Tibial nerve (tissue), 4 donors: Measurements from ENCODE around the gene WDR81. TPM values are rescaled to one million over a fixed set of nuclear protein-coding genes. Genes with fewer than 3 reads are reported as not detected.

Experiments
- DNase-seq, 2 donors: peaks; one replicate each; pipeline ENCODE4 v3.0.0-alpha.2; 2019; ENCODE audit warnings: low spot score in 2 of 2
- H3K27ac ChIP-seq, 4 donors: fragments of 200-600 bp; sonication (generic) in 3 of 4; one replicate each; pipeline ENCODE4 v1.5.1; 2017 to 2019; ENCODE audit warnings: mild to moderate bottlenecking in 1 of 4
- H3K27me3 ChIP-seq, 2 donors: fragments of 200-600 bp; sonication (generic) in 1 of 2; one replicate each; pipeline versions ENCODE4 v1.5.1 to v1.6.0; 2017 to 2019
- H3K36me3 ChIP-seq, 3 donors: fragments of 200-600 bp; sonication (generic); one replicate each; pipeline ENCODE4 v1.5.1; 2018 to 2019
- H3K4me1 ChIP-seq, 4 donors: fragments of 200-600 bp; sonication (generic) in 3 of 4; one replicate each; pipeline ENCODE4 v1.5.1; 2017 to 2019
- H3K4me3 ChIP-seq, 4 donors: fragments of 200-600 bp; sonication (generic) in 3 of 4; one replicate each; pipeline ENCODE4 v1.5.1; 2017 to 2019; ENCODE audit warnings: mild to moderate bottlenecking in 1 of 4, moderate library complexity in 1 of 4
- H3K9me3 ChIP-seq, 4 donors: fragments of 200-600 bp; sonication (generic) in 3 of 4; one replicate each; pipeline ENCODE4 v1.5.1; 2017 to 2019
- EP300 ChIP-seq, 2 donors: sonication (generic); formaldehyde crosslinking; IDR thresholded peaks; one replicate each; pipeline ENCODE4 v1.6.1; 2017; ENCODE audit warnings: antibody characterized with exemption in 2 of 2, mild to moderate bottlenecking in 1 of 2
- POLR2A ChIP-seq, 2 donors: fragments of 450-650 bp; IDR thresholded peaks; one replicate each; pipeline ENCODE4 v1.6.1; 2017; ENCODE audit warnings: antibody characterized with exemption in 2 of 2, mild to moderate bottlenecking in 2 of 2, moderate library complexity in 2 of 2
- WGBS, 2 donors: methylation state at CpG; one replicate each; pipeline ENCODE4 v1.1.5; 2018; 5-methylcytosine and 5-hydroxymethylcytosine counted together
- total RNA-seq, 4 donors: library from RNA; depleted of rRNA; stranded (reverse); fragments of >200 nt; gene quantifications; one replicate each; pipeline ENCODE4 v1.1.0, GENCODE V29; 2016
- TF ChIP-seq, protein P1 (sequence below), 5 experiments: fragments of 200-600 bp in 3 of 5; fragments of 450-650 bp in 2 of 5; sonication (generic) in 3 of 5; IDR thresholded peaks; one replicate each; pipeline ENCODE4 v1.5.1; 2016 to 2019; ENCODE audit warnings: antibody characterized with exemption in 5 of 5, mild to moderate bottlenecking in 3 of 5, moderate library complexity in 2 of 5

WDR81 gene
- total RNA-seq, 4 donors from 2014 or later: 54.4 to 111 (median 92.0) TPM

DNA sequence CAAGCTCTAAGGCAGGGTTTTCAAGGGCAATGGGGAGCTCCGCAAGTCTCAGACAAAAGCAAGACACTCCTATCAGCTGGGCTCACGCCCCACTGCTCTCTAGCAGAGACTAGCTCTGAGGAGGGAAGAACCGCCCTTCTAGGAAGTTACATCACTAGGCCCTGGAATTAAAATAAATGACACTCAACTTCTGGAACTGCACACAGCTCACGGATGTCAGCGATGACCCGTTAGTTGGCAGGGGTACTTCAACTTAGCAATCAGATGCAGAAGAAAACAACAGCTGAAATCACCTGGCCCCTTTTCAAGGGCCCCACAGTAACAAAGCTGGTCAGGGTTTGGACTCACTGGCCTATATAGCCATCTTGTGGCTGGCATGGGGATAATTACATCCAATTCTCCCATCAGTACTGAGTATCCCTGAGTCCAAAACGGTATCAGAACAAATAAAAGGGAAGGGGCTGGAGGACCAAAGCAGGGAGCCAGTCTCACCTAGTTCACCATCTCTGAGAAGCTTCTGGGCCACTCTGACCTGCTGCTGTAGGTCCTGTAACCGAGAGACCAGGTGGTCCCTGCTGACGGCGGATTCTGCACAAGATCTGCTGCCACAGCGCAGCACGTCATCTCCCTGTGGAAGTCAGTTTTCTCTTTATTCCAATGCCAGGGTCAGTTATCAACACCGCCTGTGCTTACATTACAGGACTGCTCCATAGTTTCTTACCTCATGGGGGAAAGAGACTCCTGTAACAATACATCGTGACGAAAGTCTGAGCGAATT is 59.5 kb downstream of the WDR81 start:
- Histone ChIP-seq H3K4me3 (peak overlapping the region in 2 of 4 donors; percentile 18 to 28), H3K9me3 (no peaks in the 10 kb centered on the region), H3K4me1 (peaks cover 0 to 63% (median 37%) of the 10 kb centered on the region in 4 donors), H3K27me3 (no peaks in the 10 kb centered on the region), H3K27ac (peak overlapping the region; percentile 82 to 98 (median 93)), H3K36me3 (peaks cover 0 to 52% (median 4%) of the 10 kb centered on the region in 3 donors)
- WGBS, 2 donors: 58% methylated on average over 16 of the region's 16 CpGs
- TF ChIP-seq EP300 (IDR thresholded peaks at IDR 0.05) (peak; percentile 73 to 96), POLR2A (IDR thresholded peaks at IDR 0.05) (peak; percentile 52 to 64)
- TF ChIP-seq, protein P1, sequence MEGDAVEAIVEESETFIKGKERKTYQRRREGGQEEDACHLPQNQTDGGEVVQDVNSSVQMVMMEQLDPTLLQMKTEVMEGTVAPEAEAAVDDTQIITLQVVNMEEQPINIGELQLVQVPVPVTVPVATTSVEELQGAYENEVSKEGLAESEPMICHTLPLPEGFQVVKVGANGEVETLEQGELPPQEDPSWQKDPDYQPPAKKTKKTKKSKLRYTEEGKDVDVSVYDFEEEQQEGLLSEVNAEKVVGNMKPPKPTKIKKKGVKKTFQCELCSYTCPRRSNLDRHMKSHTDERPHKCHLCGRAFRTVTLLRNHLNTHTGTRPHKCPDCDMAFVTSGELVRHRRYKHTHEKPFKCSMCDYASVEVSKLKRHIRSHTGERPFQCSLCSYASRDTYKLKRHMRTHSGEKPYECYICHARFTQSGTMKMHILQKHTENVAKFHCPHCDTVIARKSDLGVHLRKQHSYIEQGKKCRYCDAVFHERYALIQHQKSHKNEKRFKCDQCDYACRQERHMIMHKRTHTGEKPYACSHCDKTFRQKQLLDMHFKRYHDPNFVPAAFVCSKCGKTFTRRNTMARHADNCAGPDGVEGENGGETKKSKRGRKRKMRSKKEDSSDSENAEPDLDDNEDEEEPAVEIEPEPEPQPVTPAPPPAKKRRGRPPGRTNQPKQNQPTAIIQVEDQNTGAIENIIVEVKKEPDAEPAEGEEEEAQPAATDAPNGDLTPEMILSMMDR (IDR thresholded peaks at IDR 0.05): peak; percentile 45 to 91 (median 64)
- DNase-seq: peak; percentile 82 to 97

GRCh38 chr17:1785930-1786329 is 61.4 kb downstream of the WDR81 start:
- Histone ChIP-seq H3K36me3 (peaks cover 0 to 38% (median 3%) of the 10 kb centered on the region in 3 donors), H3K4me1 (peaks cover 0 to 49% (median 29%) of the 10 kb centered on the region in 4 donors), H3K27me3 (no peaks in the 10 kb centered on the region), H3K9me3 (no peaks in the 10 kb centered on the region), H3K4me3 (no peak overlapping the region), H3K27ac (peak overlapping the region in 3 of 4 donors; percentile 71 to 92 (median 85))
- DNase-seq: no peak
- TF ChIP-seq, protein P1 (IDR thresholded peaks at IDR 0.05): no peak
- TF ChIP-seq EP300 (IDR thresholded peaks at IDR 0.05) (no peak), POLR2A (IDR thresholded peaks at IDR 0.05) (no peak)
- WGBS, 2 donors: 69 to 74% methylated on average over 4 of the region's 4 CpGs

DNA sequence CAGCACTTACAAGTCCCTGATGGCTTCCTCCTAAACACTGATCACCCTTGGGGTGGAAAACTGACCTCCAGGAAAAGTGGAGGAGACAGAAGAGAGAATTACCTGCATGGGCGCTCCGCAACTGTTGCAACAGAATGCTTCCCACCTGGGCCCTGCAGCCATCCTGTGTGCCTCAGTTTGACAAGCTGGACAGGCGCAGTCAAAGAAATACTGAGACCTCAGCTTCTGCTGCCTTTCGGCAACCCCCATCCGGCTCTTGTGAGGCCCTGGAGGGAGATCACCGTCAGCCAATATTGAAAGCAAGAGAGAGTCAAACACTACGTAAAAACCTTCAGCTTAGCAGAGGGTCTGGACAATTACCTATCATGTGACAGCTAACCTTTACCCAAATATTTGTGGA is 62.2 kb downstream of the WDR81 start:
- Histone ChIP-seq H3K4me1 (peaks cover 0 to 41% (median 21%) of the 10 kb centered on the region in 4 donors), H3K27me3 (no peaks in the 10 kb centered on the region), H3K9me3 (no peaks in the 10 kb centered on the region), H3K27ac (peak overlapping the region in 3 of 4 donors; percentile 71 to 92 (median 85)), H3K4me3 (no peak overlapping the region), H3K36me3 (peaks cover 0 to 30% (median 0%) of the 10 kb centered on the region in 3 donors)
- WGBS, 2 donors: 78 to 93% methylated on average over 7 of the region's 7 CpGs
- TF ChIP-seq EP300 (IDR thresholded peaks at IDR 0.05) (no peak), POLR2A (IDR thresholded peaks at IDR 0.05) (no peak)
- TF ChIP-seq, protein P1 (IDR thresholded peaks at IDR 0.05): no peak
- DNase-seq: no peak

DNA sequence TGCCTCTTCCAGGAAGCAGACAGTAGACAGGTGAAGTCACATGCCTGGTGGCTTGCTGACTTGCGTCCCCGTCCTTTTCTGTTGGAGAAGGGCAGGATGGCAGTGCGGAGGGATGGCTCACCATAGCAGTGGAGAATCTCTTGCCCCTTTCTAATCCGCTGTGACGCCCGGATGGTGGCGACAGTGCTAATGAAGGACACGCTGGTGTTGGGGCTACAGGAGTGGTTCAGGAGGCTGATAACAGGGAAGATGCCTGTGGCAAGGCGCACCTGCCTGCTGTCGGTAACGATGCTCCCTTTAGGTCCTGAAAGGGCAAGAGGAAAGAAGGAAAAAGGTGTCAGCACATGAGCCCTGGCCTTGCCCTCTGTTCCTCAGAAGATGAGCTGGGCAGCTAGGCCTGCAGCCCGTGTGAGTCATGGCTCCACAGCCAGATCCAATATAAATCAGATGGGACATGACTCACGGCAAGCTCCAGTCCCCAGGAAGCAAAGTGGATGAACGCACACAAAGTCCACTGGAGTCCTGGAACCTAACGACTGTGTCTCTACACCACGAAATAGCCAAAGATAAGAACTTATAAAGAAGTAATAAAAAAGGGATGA is 62.9 kb downstream of the WDR81 start:
- TF ChIP-seq POLR2A (IDR thresholded peaks at IDR 0.05) (no peak), EP300 (IDR thresholded peaks at IDR 0.05) (peak in 1 of 2 donors; percentile 45)
- H3K4me3 ChIP-seq: no peak overlapping the region
- 74 to 82% methylated on average over 16 of the region's 16 CpGs for WGBS, 2 donors
- H3K9me3 ChIP-seq: no peaks in the 10 kb centered on the region
- H3K27me3 ChIP-seq: no peaks in the 10 kb centered on the region
- H3K27ac ChIP-seq: peak overlapping the region in 3 of 4 donors; percentile 71 to 92 (median 85)
- peaks cover 0 to 27% (median 0%) of the 10 kb centered on the region in 3 donors for H3K36me3 ChIP-seq
- DNase-seq: no peak
- H3K4me1 ChIP-seq: peaks cover 0 to 35% (median 17%) of the 10 kb centered on the region in 4 donors

Other genes starting within 250 kb of the WDR81 start
- 100 to 1,000 TPM; 184 to 305 (median 226) TPM for gene MYO1C, start 232.0 kb upstream of the WDR81 start, total RNA-seq
- gene INPP5K, start 208.1 kb upstream of the WDR81 start, total RNA-seq: 100 to 1,000 TPM in 2 of 4 donors, 10 to 100 TPM in 2; 67.9 to 110 (median 95.2) TPM
- gene PITPNA, start 161.9 kb upstream of the WDR81 start, total RNA-seq: 10 to 100 TPM; 31.0 to 41.5 (median 39.3) TPM
- 10 to 100 TPM; 10.3 to 26.1 (median 14.1) TPM for gene SLC43A2, start 95.9 kb upstream of the WDR81 start, total RNA-seq
- 10 to 100 TPM in 3 of 4 donors, 1 to 10 TPM in 1; 7.1 to 30.6 (median 21.7) TPM for gene SCARF1, start 79.0 kb upstream of the WDR81 start, total RNA-seq
- 10 to 100 TPM; 17.6 to 59.1 (median 57.3) TPM for gene RILP, start 74.8 kb upstream of the WDR81 start, total RNA-seq
- 100 to 1,000 TPM; 176 to 235 (median 194) TPM for gene PRPF8, start 39.8 kb upstream of the WDR81 start, total RNA-seq
- gene TLCD2, start 14.3 kb upstream of the WDR81 start, total RNA-seq: 10 to 100 TPM in 3 of 4 donors, 1 to 10 TPM in 1; 7.5 to 11.8 (median 11.1) TPM
- 10 to 100 TPM in 2 of 4 donors, 1 to 10 TPM in 2; 6.1 to 21.3 (median 11.4) TPM for gene SERPINF2, start 18.2 kb downstream of the WDR81 start, total RNA-seq
- 1,000 to 10,000 TPM in 1 of 4 donors, 100 to 1,000 TPM in 3; 720 to 2,221 (median 908) TPM for gene SERPINF1, start 37.4 kb downstream of the WDR81 start, total RNA-seq
- 10 to 100 TPM; 15.1 to 19.9 (median 17.5) TPM for gene SMYD4, start 105.2 kb downstream of the WDR81 start, total RNA-seq
- gene RPA1, start 105.3 kb downstream of the WDR81 start, total RNA-seq: 10 to 100 TPM; 18.0 to 31.0 (median 26.7) TPM